GM12874 (cell line): ENCODE results near the gene CTDP1.

Source experiments
- TF ChIP-seq, protein P1 (sequence below): IDR thresholded peaks from 2 replicates; pipeline ENCODE4 v1.5.1; 2011; ENCODE audit warnings: low read depth, mild to moderate bottlenecking, control low read depth, low read length, moderate library complexity; ENCODE audit not compliant: insufficient read depth

Gene CTDP1

DNA sequence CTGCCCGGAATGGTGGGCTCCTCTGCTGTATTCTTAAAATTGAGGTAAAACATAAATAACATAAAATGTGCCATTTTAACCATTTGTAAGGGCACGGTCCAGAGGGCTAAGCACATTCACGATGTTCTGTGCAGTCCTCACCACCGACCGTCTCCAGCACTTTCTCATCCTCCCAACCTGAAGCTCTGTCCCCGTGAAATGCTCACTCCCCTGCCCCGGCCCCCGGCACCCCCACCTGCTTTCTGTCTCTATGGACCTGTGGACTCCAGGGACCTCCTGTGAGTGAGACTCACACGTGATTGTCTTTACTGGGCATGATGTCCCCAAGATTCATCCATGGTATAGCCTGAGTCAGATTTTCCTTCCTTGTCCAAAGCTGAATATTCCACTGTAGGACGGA, 38.7 kb upstream of the CTDP1 start:
- TF ChIP-seq, protein P1, sequence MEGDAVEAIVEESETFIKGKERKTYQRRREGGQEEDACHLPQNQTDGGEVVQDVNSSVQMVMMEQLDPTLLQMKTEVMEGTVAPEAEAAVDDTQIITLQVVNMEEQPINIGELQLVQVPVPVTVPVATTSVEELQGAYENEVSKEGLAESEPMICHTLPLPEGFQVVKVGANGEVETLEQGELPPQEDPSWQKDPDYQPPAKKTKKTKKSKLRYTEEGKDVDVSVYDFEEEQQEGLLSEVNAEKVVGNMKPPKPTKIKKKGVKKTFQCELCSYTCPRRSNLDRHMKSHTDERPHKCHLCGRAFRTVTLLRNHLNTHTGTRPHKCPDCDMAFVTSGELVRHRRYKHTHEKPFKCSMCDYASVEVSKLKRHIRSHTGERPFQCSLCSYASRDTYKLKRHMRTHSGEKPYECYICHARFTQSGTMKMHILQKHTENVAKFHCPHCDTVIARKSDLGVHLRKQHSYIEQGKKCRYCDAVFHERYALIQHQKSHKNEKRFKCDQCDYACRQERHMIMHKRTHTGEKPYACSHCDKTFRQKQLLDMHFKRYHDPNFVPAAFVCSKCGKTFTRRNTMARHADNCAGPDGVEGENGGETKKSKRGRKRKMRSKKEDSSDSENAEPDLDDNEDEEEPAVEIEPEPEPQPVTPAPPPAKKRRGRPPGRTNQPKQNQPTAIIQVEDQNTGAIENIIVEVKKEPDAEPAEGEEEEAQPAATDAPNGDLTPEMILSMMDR: no peak

GRCh38 chr18:79641722-79642497, 37.7 kb upstream of the CTDP1 start:
- TF ChIP-seq, protein P1: no peak

DNA sequence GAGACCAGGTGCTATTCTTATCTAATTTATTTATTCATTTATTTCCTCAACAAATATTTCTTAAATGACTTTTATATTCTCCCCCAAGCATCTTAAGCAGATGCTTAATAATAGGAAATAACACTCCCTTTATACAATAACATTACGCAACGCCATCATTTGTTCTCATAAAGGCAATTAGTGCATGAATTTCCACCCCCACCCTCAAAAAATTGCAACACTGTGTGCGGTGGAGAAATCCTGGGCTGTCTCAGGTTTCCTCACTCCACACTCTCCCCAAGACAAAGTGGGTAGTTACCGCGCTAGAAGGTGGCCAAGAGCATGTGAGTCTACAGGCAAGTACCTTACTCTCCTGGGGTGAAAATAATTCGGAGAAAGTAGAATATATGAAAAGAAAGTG, 37.0 kb upstream of the CTDP1 start:
- TF ChIP-seq, protein P1: no peak

GRCh38 chr18:79643054-79643984, 36.3 kb upstream of the CTDP1 start:
- TF ChIP-seq, protein P1: no peak

DNA sequence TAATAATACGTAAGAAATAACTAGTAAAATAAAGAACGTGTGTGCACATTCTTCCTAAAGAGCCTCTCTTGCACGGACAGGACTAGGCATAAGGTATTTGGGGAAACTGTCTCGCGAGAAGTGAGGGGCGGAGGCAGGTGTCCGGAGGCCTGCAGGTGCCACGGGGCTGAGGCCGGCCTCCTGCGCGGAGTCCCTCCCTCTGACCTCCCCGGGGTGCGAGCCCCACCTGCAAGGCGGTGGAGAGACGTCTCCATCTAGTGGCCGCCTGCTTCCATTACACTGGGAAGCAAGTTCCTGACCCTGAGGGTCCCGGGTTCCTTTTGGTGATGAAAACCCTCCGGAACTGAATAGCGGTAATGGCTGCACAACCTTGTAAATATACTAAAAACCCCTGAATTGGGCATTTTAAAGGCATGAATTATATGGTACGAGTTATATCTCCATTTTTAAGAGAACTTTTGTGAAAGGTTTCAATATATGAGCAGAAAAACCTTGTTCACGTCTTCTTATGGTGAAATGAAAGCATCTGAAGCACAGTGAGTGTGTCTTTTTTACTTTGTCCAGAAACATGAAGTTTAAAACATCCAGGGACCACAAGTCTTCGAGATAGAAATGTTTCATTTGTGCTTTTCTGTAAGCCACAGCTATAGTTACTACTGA, 35.5 kb upstream of the CTDP1 start:
- TF ChIP-seq, protein P1: peak; percentile 95

GRCh38 chr18:79644666-79645057, 34.9 kb upstream of the CTDP1 start:
- TF ChIP-seq, protein P1: no peak
